ENCODE results near the gene RNFT2.

Gene RNFT2, protein sequence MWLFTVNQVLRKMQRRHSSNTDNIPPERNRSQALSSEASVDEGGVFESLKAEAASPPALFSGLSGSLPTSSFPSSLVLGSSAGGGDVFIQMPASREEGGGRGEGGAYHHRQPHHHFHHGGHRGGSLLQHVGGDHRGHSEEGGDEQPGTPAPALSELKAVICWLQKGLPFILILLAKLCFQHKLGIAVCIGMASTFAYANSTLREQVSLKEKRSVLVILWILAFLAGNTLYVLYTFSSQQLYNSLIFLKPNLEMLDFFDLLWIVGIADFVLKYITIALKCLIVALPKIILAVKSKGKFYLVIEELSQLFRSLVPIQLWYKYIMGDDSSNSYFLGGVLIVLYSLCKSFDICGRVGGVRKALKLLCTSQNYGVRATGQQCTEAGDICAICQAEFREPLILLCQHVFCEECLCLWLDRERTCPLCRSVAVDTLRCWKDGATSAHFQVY

DNA sequence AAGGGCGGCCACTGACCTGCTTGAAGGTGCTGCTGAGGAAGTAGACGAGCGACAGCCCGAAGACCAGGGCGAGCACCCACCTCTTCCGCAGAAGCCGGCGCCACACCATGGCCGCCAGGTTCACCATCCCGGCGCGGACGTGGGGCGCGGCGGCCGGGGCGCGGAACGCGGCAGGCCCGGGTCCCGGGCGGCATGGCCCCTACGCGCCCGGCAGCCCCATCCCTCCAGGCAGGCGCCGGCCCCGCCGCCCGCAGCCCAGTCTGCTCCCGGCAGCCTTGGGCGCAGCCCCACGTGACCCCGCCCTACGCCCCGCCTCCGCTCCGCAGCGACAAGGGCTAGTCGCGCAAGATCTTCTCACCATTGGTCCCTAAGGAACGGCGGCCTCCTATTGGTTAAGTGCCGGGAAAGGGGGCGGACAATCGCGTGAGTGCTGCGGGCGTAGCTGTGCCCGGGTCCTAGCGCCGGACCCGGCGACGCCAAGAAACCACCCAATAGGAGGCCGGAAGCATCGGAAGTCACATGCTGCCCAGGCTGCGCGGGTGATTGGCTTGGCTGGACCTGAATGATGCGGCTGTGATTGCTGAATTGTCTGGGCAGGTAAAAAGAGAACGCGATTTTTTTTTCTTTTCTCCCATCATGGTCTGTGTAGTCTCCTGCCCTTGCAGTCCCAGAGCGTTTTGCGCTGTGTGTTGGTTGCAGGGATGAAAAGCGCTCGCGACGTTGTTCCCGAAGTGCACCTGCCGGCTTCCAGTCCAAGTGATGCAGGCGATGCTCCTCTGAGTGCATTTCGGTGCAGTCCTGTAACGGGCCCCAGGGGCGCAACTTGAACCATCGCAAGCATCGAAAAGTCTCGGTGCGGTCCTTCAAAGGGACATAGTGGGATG, at the start of gene RNFT2, which contains the start of gene SPRING1:
Gene RNFT2, plus strand, starts transcription at position 542 of the 884 bp plus-strand sequence. CDS start 2,183 bp downstream, outside the sequence.
Gene SPRING1, minus strand, starts transcription at position 296 of the 884 bp plus-strand sequence. Its CDS starts 169 bp downstream, at position 127.
- DNase-seq (ENCODE audit: insufficient read length, low spot score) (peak; percentile 99), FAIRE-seq (peak; percentile 99)

DNA sequence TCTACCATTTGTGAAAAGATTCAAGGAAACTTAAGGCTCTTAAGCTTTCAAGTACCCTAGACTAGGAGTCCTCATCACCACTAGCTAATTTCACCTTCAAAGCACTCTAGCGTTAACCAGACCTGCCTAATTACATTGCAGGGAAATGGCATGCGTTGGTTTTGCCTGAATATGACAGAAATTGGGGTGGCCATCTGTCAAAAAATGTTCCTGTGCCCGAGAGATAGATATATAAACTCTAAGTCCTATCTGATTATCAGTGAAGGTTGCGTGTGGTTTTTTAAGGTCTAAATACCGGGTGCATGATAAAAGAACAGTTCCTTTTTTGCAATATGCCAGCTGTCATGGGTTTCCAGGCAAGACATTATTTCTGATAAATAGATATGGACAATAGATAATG, 48.6 kb upstream of the RNFT2 start:
- DNase-seq (ENCODE audit: insufficient read length, low spot score) (no peak), FAIRE-seq (no peak)

- no peak for FAIRE-seq
- DNase-seq (ENCODE audit: insufficient read length, low spot score): no peak
Observed at GRCh38 chr12:116689979-116690744, 48.0 kb upstream of the RNFT2 start.

GRCh38 chr12:116691205-116691604, 46.9 kb upstream of the RNFT2 start:
- FAIRE-seq: no peak

DNA sequence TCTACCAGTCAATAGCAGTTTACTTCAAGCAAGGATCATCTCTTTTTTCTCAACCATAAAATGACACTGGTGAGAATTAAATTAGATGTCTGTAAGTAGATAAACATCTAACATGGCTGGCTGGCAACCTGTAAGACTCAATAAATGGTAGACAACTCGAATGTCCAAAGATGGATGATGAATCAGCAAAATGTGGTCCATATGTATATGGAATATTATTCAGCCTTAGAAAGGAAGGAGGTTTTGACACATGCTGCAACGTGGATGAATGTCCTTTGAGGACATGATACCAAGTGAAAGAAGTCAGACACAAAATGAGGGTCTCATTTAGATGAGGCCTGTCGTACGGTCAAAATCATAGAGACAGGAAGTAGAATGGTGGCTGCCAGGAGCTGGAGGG, 46.5 kb upstream of the RNFT2 start:
- DNase-seq (ENCODE audit: insufficient read length, low spot score) (no peak), FAIRE-seq (no peak)

More at GRCh38 chr12:116691205-116691604, 46.9 kb upstream of the RNFT2 start:
- no peak for DNase-seq (ENCODE audit: insufficient read length, low spot score)

DNA sequence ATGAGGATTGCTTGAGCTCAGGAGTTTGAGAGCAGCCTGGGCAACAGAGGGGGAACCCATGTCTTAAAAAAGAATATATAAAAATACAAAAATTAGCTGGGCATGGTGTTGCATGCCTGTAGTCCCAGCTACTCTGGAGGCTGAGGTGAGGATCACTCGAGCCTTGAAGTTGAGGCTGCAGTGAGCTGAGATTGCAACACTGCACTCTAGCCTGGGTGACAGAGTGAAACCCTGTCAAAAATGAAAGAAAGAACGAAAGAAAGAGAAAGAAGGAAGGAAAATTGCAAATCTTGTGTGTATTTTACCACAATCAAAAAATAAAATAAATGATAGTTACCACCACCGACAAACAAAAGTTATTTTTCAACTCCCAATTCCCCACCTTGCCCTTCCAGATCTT, 45.5 kb upstream of the RNFT2 start:
- no peak for DNase-seq (ENCODE audit: insufficient read length, low spot score)
- FAIRE-seq: no peak

DNA sequence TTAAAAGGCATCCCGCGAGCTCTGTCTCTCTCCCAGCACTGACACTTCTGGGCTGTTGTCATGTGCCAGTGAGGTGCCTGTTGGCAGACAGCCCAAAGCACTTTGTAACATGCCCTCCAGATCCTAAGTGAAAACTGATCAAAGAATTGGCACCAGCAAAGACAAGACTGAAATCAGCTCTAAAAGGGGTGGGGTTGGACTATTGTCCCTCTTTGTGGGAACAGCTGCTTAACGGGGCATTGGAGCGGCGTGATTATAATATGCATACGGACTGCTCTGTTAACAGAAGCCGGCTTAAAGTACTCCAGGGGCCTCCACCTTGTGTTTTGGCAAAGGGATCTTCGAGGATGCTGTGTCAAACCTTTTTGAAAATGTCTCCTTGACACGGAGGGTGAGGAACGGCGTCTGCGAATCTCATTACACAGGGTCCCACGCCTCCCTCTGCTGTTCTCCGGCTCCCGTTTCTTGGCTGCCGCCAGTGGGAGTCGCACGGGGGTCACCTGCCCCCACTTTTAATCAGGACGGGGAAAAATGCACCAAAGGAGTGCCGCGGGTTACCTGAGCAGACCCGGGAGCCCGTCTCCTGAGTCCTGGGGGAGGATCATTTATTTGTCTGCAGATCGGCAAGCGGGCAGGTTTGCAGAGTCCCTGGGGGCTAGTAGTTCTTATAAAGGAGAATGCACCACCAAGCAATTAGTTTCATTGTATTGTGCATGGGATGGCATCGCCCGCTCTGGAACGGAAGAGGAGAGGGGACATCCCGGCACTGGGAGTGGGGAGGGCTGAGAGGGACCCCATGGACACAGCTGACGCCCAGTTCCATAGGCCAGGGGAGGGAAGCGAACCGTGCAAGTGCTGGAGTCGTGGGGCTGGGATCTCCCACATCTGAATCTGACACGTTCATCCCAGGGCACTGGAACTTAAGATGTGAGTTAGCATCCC, 44.6 kb upstream of the RNFT2 start:
- DNase-seq (ENCODE audit: insufficient read length, low spot score) (no peak), FAIRE-seq (no peak)

GRCh38 chr12:116694653-116695463, 43.3 kb upstream of the RNFT2 start:
- FAIRE-seq: no peak
- no peak for DNase-seq (ENCODE audit: insufficient read length, low spot score)

DNA sequence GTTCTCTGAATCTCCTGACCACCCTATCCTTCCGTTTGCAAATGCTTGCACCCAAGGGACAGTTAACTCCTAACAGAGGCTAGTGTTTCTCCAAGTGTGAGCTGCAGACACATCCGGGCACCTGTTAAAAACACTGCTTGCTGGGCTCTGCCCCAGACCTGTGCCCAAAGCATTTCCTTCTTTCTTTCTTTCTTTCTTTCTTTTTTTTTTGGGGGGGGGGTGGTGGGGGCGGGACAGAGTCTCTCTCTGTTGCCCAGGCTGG, 42.7 kb upstream of the RNFT2 start:
- DNase-seq (ENCODE audit: insufficient read length, low spot score): no peak
- FAIRE-seq: no peak

DNA sequence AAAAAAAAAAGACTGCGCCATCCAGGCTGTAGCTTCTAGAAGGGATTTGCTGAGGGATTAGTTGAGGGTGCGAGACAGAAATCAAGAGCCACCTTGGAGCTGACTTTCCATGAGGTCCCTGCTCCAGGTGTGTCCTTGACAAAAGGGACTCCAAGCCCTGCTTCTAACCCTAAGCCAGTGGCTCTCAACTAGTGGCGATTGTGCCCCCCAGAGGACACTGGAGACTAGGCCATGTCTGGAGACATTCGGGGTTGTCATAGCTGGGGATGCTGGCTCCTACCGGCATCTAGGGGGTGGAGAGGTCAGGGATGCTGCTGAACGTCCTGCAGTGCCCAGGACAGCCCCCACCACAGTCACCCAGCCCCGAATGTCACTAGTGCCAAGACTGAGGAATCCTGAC, 40.8 kb upstream of the RNFT2 start:
- FAIRE-seq (no peak), DNase-seq (ENCODE audit: insufficient read length, low spot score) (no peak)

DNA sequence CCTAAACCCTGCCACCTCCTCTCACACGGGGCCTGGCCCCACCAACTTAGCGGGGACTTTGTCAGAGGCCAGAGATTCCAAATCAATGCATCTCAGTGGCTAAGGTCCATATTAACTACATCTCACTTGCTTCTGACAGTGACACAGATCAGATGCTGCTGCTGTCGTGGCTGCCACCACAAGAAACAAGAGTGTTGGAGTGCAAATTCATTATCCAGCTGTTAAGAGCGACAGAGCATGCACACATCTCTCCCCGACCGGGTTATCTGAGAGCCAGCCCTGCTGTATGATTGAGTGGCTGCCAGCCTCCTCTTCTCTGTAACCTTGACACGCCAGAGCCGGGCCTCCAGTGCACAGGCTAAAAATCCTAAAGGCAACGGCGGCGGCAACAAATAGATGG, 40.4 kb upstream of the RNFT2 start:
- DNase-seq (ENCODE audit: insufficient read length, low spot score) (no peak), FAIRE-seq (no peak)

- FAIRE-seq (no peak), DNase-seq (ENCODE audit: insufficient read length, low spot score) (no peak)
Observed at GRCh38 chr12:116698116-116698515, 40.0 kb upstream of the RNFT2 start.

- FAIRE-seq: no peak
- DNase-seq (ENCODE audit: insufficient read length, low spot score): no peak
Observed at GRCh38 chr12:116698554-116699075, 39.5 kb upstream of the RNFT2 start.

DNA sequence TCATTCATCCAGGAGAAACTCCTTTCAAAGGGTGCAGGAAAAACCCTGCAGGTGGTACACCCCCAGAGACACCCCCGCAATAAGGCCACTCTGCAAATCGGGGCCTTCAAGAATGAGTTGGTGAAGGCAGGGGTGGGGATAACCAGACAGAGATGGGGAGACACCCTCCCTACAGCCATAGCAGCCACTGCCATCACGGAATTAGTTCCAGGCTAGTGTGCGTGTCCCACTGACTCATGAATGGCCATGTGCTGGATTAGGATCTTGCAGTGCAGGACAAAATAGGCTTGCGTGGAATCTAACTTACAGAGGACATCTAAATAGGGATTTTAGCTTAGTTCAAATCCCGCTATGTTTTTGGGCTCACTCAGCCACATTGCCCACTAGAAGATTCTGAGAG, 38.0 kb upstream of the RNFT2 start:
- DNase-seq (ENCODE audit: insufficient read length, low spot score): no peak
- no peak for FAIRE-seq

- FAIRE-seq (no peak), DNase-seq (ENCODE audit: insufficient read length, low spot score) (no peak)
Observed at GRCh38 chr12:116701432-116701831, 36.7 kb upstream of the RNFT2 start.

DNA sequence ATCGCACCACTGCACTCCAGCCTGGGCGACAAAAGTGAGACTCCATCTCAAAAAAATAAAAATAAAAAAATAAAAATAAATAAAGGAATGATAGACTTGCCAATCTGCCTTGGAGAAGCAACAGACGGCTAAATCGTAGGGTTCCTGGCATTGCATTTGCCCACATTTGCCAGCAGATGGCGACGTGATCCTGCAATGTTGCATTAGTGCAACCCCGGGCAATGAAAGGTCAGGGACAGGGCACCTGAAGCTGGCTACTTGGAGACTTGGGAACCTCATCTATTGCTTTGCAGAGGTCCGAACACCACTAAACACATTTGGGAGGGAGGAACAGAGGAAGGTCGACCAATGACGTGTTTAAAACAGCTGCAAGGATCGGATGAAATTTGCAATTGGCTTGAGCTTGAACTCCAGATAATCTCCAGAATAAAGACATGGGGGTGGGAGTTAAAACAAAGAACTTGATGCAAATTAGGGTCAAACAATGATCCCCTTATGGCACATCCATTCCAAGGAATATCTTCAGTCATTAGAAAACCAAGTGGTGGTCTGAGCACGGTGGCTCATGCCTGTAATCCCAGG, 34.8 kb upstream of the RNFT2 start:
- peak; percentile 89 for FAIRE-seq
- DNase-seq (ENCODE audit: insufficient read length, low spot score): peak; percentile 60

- FAIRE-seq (no peak), DNase-seq (ENCODE audit: insufficient read length, low spot score) (no peak)
Observed at GRCh38 chr12:116707751-116708150, 30.4 kb upstream of the RNFT2 start.
